NAMALWA (cell line): Measurements from ENCODE around the gene ADAP1.

ENCODE experiments used
- DNase-seq: peaks from one replicate; pipeline ENCODE4 v3.0.0-alpha.2; 2015; ENCODE audit warnings: low spot score

The ADAP1 gene

DNA sequence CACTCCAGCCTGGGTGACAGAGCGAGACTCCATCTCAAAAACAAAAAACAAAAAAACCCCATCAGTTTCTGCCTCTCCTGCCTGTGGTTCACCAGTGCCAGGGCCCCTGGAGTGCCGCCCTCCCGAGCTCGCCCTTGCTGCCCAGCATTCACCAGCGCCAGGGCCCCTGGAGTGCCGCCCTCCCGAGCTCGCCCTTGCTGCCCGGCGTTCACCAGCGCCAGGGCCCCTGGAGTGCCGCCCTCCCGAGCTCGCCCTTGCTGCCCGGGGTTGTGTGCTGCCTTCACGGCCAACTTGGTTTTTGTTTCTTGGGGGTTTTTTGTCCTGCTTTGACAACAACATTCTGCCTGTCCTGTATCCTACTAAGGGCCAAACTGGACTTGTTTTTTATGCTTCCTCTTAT, 91.4 kb downstream of the ADAP1 start:
- no peak for DNase-seq

DNA sequence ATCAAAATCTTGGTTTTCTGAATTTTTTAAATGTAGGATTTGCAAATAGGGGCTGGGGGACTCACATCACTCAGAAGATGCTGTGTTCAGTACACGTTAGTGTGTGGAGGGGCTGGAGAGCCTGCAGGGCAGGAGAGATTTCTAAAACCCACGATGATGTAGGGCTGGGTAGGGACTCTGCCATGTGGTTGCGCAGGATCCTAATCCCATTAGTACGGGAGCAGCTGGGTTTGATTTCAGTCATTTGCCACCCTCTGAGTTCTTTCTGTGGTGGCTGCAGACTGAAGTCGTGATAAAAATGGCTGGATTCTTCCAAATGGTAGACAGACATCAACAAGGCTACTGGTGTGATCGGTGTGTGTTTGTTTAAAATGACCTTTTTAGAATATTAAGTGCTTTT, 92.3 kb downstream of the ADAP1 start:
- DNase-seq = no peak

DNA sequence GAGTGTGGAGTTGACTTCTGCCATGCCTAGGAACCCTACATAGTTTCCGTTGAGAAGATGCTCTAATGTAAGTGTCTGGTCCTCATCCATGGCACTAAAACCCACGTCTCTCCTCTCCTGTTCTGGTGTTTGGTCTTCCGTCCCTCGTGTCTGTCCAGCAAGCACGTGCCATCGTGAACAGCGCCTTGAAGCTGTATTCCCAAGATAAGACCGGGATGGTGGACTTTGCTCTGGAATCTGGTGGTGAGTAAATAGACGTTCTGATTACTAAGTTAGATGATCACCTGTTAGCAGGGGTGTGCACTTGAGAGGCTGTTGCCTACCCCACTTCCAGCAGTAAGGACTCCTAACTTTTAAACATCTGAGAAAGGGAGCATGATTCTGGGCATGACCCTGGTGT, 93.3 kb downstream of the ADAP1 start:
- no peak for DNase-seq

DNA sequence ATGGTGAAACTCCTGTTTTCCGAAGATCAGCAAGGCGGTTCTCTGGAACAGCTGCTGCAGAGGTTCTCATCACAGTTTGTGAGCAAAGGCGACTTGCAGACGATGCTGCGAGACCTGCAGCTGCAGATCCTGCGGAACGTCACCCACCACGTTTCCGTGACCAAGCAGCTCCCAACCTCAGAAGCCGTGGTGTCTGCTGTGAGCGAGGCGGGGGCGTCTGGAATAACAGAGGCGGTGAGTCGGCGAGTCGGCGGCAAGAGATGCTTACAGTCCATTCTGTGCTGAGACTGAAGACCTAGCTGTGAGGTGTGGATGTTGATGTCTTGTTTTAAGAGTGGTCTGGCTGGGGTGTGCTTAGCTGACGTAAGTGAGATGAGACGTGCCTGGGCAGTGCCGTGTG, 94.3 kb downstream of the ADAP1 start:
- DNase-seq = no peak

DNA sequence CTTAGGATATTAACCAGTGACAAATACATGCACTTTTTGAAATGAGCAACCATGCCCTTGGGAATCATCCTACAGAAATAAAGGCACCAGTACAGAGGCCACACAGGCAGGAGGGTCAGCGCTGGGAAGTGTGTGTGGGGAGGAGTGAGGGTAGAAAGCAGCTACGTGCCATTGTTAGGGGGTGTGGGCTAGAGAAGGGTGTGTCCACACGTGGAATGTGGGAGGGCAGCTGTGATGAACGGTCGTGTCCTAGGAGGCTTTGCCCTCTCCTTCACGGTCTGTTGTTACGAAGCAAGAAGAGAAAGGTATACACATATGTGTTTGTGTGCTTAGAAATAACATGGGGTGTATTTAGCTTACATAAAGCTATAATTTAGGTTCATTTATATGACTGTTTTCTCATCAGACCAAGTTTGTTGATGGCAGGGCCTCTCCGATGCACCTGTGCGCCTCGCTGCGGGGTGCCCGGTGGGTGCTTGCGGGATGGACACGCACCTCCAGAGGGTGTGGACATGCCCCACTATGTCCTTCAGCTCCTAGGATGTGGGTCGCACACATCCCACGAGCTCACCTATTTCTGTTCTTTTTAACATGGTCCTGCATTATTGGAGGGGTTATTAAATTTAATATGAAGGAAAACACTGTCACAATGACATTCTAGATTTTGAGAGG, 95.0 kb downstream of the ADAP1 start:
- no peak for DNase-seq

DNA sequence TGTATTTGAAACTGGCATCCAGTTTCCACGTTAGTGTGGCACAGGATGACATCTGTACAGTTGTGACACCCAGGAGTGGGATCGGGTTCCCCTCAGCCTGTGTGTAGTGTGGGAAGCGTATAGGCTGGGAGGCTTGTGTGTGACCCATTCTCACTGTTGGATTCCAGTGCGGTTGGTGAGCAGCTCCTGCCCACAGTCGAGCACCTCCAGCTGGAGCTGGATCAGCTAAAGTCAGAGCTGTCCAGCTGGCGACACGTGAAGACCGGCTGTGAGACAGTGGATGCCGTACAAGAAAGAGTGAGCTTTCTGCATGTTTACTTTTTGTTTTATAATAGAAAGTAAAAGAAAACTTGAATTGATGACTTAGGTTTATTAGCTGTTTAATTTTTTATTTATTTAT, 96.8 kb downstream of the ADAP1 start:
- no peak for DNase-seq

DNA sequence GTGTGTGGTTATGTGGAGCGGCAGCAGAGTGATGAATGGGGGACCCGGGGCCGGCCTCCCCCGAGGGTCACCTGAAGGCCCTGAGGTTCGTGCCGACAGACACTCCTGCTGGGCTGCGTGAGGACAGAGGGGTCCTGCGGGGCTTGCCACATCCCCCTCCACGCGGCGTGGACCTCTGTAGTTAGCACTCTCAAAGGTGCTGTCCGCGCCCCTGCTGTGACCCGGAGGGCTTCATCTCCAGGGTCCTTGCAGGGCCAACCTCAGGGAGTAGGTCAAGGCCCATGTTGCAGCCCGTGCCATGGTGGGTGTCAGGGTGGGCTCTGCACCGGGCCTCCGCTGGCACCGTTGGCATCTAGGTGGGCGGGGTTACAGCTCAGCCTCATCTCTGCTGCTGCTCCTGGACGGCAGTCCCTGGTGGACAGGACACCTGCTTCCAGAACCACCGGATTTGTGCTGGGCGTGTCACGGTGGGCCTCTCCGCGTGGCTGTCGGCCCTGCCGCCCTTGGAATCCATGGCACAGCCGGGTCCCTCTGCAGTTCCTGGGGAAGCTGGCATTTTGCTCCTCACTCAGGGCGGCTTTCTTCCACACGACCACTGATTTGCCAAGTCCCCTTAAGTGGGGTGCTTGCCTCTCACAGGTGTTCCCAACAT, 97.9 kb downstream of the ADAP1 start:
- no peak for DNase-seq

DNA sequence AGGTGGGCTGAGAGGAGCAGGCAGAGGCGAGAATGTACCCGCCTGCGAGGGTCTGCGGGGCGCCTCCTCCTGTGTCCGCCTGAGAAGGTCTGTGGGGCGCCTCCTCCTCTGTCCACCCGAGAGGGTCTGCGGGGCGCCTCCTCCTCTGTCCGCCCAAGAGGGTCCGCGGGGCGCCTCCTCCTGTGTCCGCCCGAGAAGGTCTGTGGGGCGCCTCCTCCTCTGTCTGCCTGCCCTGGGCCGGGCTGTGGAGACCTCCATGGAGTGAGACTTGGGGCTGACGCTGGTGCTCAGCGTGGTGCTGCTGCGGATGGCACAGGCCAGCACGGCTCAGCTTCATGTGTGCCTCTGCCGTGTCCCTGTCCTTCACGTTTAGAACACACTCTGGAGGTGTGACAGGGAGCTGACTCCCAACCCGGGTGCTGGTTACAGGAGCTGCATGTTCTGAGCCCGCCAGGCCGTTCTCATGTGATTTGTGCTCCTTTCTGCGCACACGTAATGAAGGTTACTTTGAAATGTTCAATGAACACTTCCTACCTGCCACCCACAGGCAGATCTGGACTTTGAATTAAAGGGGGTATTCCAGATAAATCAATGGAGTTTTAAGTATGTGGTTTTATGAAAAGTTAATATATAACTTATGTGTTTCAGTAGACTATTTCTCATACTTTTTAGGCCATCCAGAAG, 98.7 kb downstream of the ADAP1 start:
- no peak for DNase-seq

DNA sequence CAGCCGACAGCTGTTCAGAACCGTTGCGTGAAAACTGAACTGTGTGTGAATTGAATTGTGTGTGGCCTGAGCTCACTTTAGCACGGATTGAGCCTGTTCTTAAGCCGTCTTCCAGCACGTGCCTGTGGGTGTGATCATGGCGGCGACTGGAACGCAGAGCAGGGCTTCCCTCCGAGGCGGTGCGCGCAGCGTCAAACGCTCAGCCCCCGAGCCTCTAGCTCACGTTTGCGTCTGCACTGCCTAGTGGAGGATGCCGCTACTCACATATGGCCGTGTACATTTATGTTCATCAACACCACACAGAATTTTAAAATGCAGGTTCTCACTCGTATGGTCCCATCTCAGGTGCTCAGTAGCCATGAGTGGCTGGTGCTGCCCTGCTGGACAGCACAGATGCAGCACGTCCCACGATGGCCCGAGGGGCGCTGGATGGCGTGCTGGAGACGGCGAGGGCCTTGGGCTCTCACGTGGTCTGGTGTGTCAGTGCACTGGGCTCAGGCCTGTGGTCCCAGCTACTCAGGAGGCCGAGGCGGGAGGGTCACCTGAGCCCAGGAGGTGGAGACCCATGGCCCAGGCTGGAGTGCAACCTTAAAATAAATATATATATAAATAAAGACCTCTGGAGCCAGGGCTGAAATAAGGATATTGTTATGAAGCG, 100.2 kb downstream of the ADAP1 start:
- no peak for DNase-seq

DNA sequence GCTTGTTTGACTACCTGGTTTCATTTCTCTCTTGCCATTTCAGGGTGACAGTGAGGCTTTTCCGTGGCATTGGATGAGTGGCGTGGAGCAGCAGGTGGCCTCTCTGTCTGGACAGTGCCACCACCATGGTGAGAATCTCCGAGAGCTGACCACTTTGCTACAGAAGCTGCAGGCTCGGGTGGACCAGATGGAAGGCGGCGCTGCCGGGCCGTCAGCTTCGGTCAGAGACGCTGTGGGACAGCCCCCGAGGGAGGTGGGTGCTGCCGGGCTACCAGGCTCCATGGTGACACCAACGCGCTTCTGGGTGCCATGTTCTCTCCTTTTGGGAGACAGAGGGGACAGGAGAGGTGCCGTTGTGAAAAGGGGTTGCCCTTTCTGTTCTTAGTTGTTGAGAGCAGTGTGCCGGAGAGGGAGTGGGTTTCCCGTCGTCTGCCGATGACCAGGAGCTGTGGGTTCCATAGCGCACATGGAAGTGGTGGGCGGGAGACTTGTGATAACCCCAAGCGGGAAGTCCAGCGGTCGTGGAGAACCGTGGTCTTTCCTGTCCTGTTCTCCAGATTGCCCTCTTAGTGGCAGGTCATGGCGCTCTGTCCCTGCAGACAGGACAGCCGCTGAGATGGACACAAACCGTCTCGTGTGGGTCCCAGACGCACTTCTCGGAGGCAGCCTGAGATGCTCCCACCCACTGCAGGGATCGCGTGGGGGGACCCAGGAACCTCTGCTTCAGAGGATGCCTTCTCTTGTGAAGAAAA, 100.9 kb downstream of the ADAP1 start:
- no peak for DNase-seq

DNA sequence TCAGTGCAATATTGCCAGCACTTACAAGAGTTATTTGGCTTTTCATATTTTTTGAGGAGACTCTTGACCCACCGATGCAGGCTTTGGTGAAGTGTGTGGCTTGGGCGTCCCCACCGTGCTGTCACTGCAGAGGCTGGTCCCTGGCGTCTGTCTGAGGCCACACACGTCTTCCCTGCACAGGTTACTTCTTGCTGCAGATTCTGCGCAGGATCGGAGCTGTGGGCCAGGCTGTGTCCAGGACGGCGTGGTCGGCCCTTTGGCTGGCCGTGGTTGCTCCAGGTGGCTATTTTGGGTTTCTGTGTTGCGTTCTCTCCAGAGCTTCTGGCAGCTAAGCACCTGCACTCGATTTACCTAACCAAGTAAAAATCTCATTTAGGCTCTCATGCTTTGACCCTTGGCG, 103.3 kb downstream of the ADAP1 start:
- no peak for DNase-seq

DNA sequence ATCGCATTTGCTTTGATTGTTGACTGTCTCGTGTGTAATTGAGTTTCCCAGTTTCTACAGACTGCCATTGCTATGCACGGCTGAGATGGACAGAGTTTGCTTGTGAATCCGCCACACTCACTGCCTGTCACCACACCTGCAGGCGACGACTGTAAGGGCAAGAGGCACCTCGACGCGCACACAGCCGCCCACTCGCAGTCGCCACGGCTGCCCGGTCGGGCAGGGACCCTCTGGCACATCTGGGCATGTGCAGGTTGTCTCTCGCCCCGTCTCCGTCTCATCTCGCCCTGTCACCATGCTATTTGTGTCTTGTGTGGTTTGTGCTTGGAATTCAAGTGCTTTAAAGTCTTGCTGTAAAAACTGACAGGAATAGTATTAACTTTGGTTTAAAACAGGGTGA, 104.7 kb downstream of the ADAP1 start:
- DNase-seq = no peak

DNA sequence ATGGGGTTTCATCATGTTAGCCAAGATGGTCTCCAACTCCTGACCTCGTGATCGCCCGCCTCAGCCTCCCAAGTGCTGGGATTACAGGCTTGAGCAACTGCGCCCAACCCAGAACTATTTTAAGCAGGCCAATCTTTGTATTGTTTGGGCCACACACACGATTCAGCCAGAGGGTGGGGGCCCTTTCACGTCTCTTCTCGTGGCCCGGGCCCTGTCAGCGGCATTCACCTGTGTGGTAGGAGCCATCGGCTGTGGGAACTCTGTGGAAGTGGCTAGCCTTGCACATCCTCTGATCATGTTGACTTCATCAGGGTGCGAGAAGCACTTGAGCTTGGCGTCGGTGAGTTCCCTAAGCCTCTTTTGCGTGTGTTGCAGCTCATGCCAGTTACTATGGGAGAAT, 105.3 kb downstream of the ADAP1 start:
- DNase-seq = no peak
